ENCODE results near the gene RAB6A. TPM values are rescaled to one million over a fixed set of nuclear protein-coding genes. Genes with fewer than 3 reads are reported as not detected.
"Not testable (repeated sequence)": the region's sequence is repeated elsewhere in the genome, so short reads cannot be mapped to it uniquely, and the experiment has no call there.

Gene RAB6A
- total RNA-seq, 1 donor from 2014 or later = 185 TPM

GRCh38 chr11:73743045-73743444, 17.8 kb downstream of the RAB6A start:
- Mint-ChIP-seq H3K9me3 (ENCODE audit: low read depth) (no peaks in the 10 kb centered on the region), H3K27ac (ENCODE audit: unreplicated experiment) (peak overlapping the region; percentile 83), H3K4me1 (ENCODE audit: low read depth) (peaks cover 35% of the 10 kb centered on the region), H3K36me3 (ENCODE audit: low read depth) (no peaks in the 10 kb centered on the region), H3K27me3 (ENCODE audit: low read depth) (no peaks in the 10 kb centered on the region), H3K4me3 (ENCODE audit: unreplicated experiment) (no peak overlapping the region)
- TF ChIP-seq CTCF (IDR thresholded peaks at IDR 0.05) = no peak
- DNase-seq (ENCODE audit: low spot score) = no peak

GRCh38 chr11:73735959-73736358, 24.9 kb downstream of the RAB6A start:
- not testable (repeated sequence) for DNase-seq (ENCODE audit: low spot score); H3K9me3 Mint-ChIP-seq (ENCODE audit: low read depth); H3K36me3 Mint-ChIP-seq (ENCODE audit: low read depth); H3K4me3 Mint-ChIP-seq (ENCODE audit: unreplicated experiment); H3K27me3 Mint-ChIP-seq (ENCODE audit: low read depth)
- H3K27ac Mint-ChIP-seq (ENCODE audit: unreplicated experiment) = peak overlapping the region; percentile 97
- H3K4me1 Mint-ChIP-seq (ENCODE audit: low read depth) = peaks cover 41% of the 10 kb centered on the region

GRCh38 chr11:73734993-73735392, 25.9 kb downstream of the RAB6A start:
- H3K4me1 Mint-ChIP-seq (ENCODE audit: low read depth) = peaks cover 43% of the 10 kb centered on the region
- H3K36me3 Mint-ChIP-seq (ENCODE audit: low read depth) = peaks cover 4% of the 10 kb centered on the region
- peak overlapping the region; percentile 97 for H3K27ac Mint-ChIP-seq (ENCODE audit: unreplicated experiment)
- no peak for TF ChIP-seq CTCF (IDR thresholded peaks at IDR 0.05)
- no peak overlapping the region for H3K4me3 Mint-ChIP-seq (ENCODE audit: unreplicated experiment)
- no peak for DNase-seq (ENCODE audit: low spot score)
- no peaks in the 10 kb centered on the region for H3K27me3 Mint-ChIP-seq (ENCODE audit: low read depth)
- no peaks in the 10 kb centered on the region for H3K9me3 Mint-ChIP-seq (ENCODE audit: low read depth)

GRCh38 chr11:73734011-73734410, 26.9 kb downstream of the RAB6A start:
- not testable (repeated sequence) for H3K36me3 Mint-ChIP-seq (ENCODE audit: low read depth); H3K9me3 Mint-ChIP-seq (ENCODE audit: low read depth); H3K27me3 Mint-ChIP-seq (ENCODE audit: low read depth); DNase-seq (ENCODE audit: low spot score); H3K4me3 Mint-ChIP-seq (ENCODE audit: unreplicated experiment)
- peak overlapping the region; percentile 97 for H3K27ac Mint-ChIP-seq (ENCODE audit: unreplicated experiment)
- H3K4me1 Mint-ChIP-seq (ENCODE audit: low read depth) = peaks cover 49% of the 10 kb centered on the region

GRCh38 chr11:73732936-73733335, 27.9 kb downstream of the RAB6A start:
- Mint-ChIP-seq H3K27ac (ENCODE audit: unreplicated experiment) (peak overlapping the region; percentile 45), H3K4me1 (ENCODE audit: low read depth) (peaks cover 46% of the 10 kb centered on the region), H3K36me3 (ENCODE audit: low read depth) (peaks cover 10% of the 10 kb centered on the region)
- not testable (repeated sequence) for DNase-seq (ENCODE audit: low spot score); H3K4me3 Mint-ChIP-seq (ENCODE audit: unreplicated experiment); H3K27me3 Mint-ChIP-seq (ENCODE audit: low read depth); H3K9me3 Mint-ChIP-seq (ENCODE audit: low read depth)

- no peaks in the 10 kb centered on the region for H3K27me3 Mint-ChIP-seq (ENCODE audit: low read depth)
- H3K4me3 Mint-ChIP-seq (ENCODE audit: unreplicated experiment) = no peak overlapping the region
Observed at GRCh38 chr11:73729594-73730206, 31.2 kb downstream of the RAB6A start.

More at GRCh38 chr11:73729594-73730206, 31.2 kb downstream of the RAB6A start:
- peaks cover 30% of the 10 kb centered on the region for H3K4me1 Mint-ChIP-seq (ENCODE audit: low read depth)
- H3K36me3 Mint-ChIP-seq (ENCODE audit: low read depth) = peaks cover 19% of the 10 kb centered on the region
- peak; percentile 58 for TF ChIP-seq CTCF (IDR thresholded peaks at IDR 0.05)
- H3K27ac Mint-ChIP-seq (ENCODE audit: unreplicated experiment) = no peak overlapping the region
- no peak for DNase-seq (ENCODE audit: low spot score)
- no peaks in the 10 kb centered on the region for H3K9me3 Mint-ChIP-seq (ENCODE audit: low read depth)

Measured in chondrocyte (in vitro differentiated cells).